CD14-positive monocyte (primary cell): ENCODE data around the gene LRRC8E. TPM values are rescaled to one million over a fixed set of nuclear protein-coding genes. Genes with fewer than 3 reads are reported as not detected.

Experiments
- DNase-seq, 3 donors: peaks; one replicate each; pipeline ENCODE4 v3.0.0-alpha.2; 2011 to 2022
- H2AFZ ChIP-seq: 2 replicates; pipeline ENCODE4 v1.6.0; 2012; ENCODE audit warnings: mild to moderate bottlenecking, low read depth, low read length, inconsistent platforms; ENCODE audit not compliant: insufficient read depth, poor library complexity, severe bottlenecking
- H3K27ac ChIP-seq, 2 donors: 1 replicate in 1 of 2; 2 replicates in 1 of 2; pipeline ENCODE4 v1.5.1; 2012 to 2013; ENCODE audit warnings: low read length in 2 of 2, control low read depth in 1 of 2, inconsistent platforms in 1 of 2, low read depth in 1 of 2, mild to moderate bottlenecking in 1 of 2
- H3K27me3 ChIP-seq, 2 donors: one replicate each; pipeline versions ENCODE4 v1.6.0 to v1.6.1; 2011 to 2013; ENCODE audit warnings: low read length in 2 of 2; ENCODE audit not compliant: control insufficient read depth in 2 of 2, insufficient read depth in 2 of 2
- H3K36me3 ChIP-seq, 2 donors: replicated peaks in 1 of 2; 1 replicate in 1 of 2; 2 replicates in 1 of 2; pipeline versions ENCODE4 v1.5.1 to v1.6.1; 2012 to 2013; ENCODE audit warnings: low read length in 2 of 2, control low read depth in 1 of 2, inconsistent platforms in 1 of 2, mild to moderate bottlenecking in 1 of 2; ENCODE audit not compliant: insufficient read depth in 2 of 2, control insufficient read depth in 1 of 2
- H3K4me1 ChIP-seq, 2 donors: 1 replicate in 1 of 2; 2 replicates in 1 of 2; pipeline versions ENCODE4 v1.5.1 to v1.6.1; 2012 to 2013; ENCODE audit warnings: low read length in 2 of 2, control low read depth in 1 of 2, inconsistent platforms in 1 of 2, mild to moderate bottlenecking in 1 of 2, moderate library complexity in 1 of 2; ENCODE audit not compliant: insufficient read depth in 2 of 2, control insufficient read depth in 1 of 2
- H3K4me2 ChIP-seq: replicated peaks from 2 replicates; pipeline ENCODE3; 2012; ENCODE audit warnings: low read length, moderate library complexity, mild to moderate bottlenecking; ENCODE audit not compliant: poor library complexity, severe bottlenecking; ENCODE audit errors: extremely low read depth
- H3K4me3 ChIP-seq, 3 experiments: fragments of 200-600 bp in 1 of 3; sonication (generic) in 1 of 3; replicated peaks in 1 of 3; 1 replicate in 2 of 3; 2 replicates in 1 of 3; pipeline ENCODE4 v1.5.1; 2011 to 2013; ENCODE audit warnings: low read length in 3 of 3, mild to moderate bottlenecking in 3 of 3, control low read depth in 2 of 3, low read depth in 2 of 3, inconsistent platforms in 1 of 3, moderate library complexity in 1 of 3
- H3K79me2 ChIP-seq: 2 replicates; pipeline ENCODE4 v1.6.0; 2012; ENCODE audit warnings: mild to moderate bottlenecking, control low read depth, inconsistent platforms, low read length, moderate library complexity; ENCODE audit not compliant: insufficient read depth
- H3K9ac ChIP-seq: 2 replicates; pipeline ENCODE4 v1.6.0; 2017; ENCODE audit warnings: low read length, mild to moderate bottlenecking; ENCODE audit not compliant: insufficient read depth, poor library complexity, severe bottlenecking
- H3K9me3 ChIP-seq, 2 donors: replicated peaks in 1 of 2; 1 replicate in 1 of 2; 2 replicates in 1 of 2; pipeline versions ENCODE4 v1.5.1 to v1.6.1; 2012 to 2013; ENCODE audit warnings: low read length in 2 of 2, control low read depth in 1 of 2; ENCODE audit not compliant: control insufficient read depth in 1 of 2, insufficient read depth in 1 of 2
- H4K20me1 ChIP-seq: 2 replicates; pipeline ENCODE4 v1.6.0; 2012; ENCODE audit warnings: mild to moderate bottlenecking, low read length, control low read depth, moderate library complexity; ENCODE audit not compliant: insufficient read depth
- H3K27ac Mint-ChIP-seq, 7 donors: one replicate each; pipeline ENCODE4 v1.8.0; 2020; ENCODE audit warnings: mild to moderate bottlenecking in 7 of 7, mixed read lengths in 7 of 7, moderate library complexity in 6 of 7, inconsistent platforms in 2 of 7
- H3K27me3 Mint-ChIP-seq, 3 donors: one replicate each; pipeline ENCODE4 v1.8.0; 2021 to 2022; ENCODE audit warnings: low read depth in 3 of 3, mild to moderate bottlenecking in 3 of 3, mixed read lengths in 3 of 3, moderate library complexity in 3 of 3, inconsistent platforms in 1 of 3
- H3K36me3 Mint-ChIP-seq, 2 donors: one replicate each; pipeline ENCODE4 v1.8.0; 2020; ENCODE audit warnings: mixed read lengths in 2 of 2, inconsistent platforms in 1 of 2, mild to moderate bottlenecking in 1 of 2
- H3K4me1 Mint-ChIP-seq: one replicate; pipeline ENCODE4 v1.8.0; 2020; ENCODE audit warnings: mild to moderate bottlenecking, mixed read lengths
- H3K4me3 Mint-ChIP-seq, 2 donors: one replicate each; pipeline ENCODE4 v1.8.0; 2020; ENCODE audit warnings: mild to moderate bottlenecking in 2 of 2, mixed read lengths in 2 of 2, moderate library complexity in 1 of 2
- H3K9me3 Mint-ChIP-seq, 7 donors: one replicate each; pipeline ENCODE4 v1.8.0; 2020 to 2022; ENCODE audit warnings: mixed read lengths in 7 of 7, mild to moderate bottlenecking in 6 of 7, moderate library complexity in 6 of 7, inconsistent platforms in 2 of 7
- WGBS: methylation state at CpG from one replicate; pipeline ENCODE4 v1.1.5; 2013; ENCODE audit warnings: missing lambda C conversion rate; ENCODE audit not compliant: insufficient coverage; 5-methylcytosine and 5-hydroxymethylcytosine counted together
- intact Hi-C, 2 donors: fragments of 100-400 bp; cut with micrococcal nuclease; formaldehyde crosslinking; loops; one replicate each; pipeline versions ENCODE4 v1.15.0 to v1.15.1; 2023
- polyA plus RNA-seq, 3 donors: library from polyadenylated mRNA; depleted of rRNA in 1 of 3; unstranded in 2 of 3; stranded (reverse) in 1 of 3; fragments of 300-500 nt in 2 of 3; fragments of >200 nt in 1 of 3; fragmentation: Illumina TruSeq in 2 of 3; gene quantifications; 1 replicate in 2 of 3; 2 replicates in 1 of 3; pipeline ENCODE4 v1.2.3, GENCODE V29; 2012 to 2021
- TF ChIP-seq, protein P1 (sequence below): fragments of 200-600 bp; IDR thresholded peaks from one replicate; pipeline ENCODE4 v1.8.0; 2022; ENCODE audit warnings: antibody characterized with exemption, mild to moderate bottlenecking

LRRC8E gene
- polyA plus RNA-seq, 3 donors: not detected

DNA sequence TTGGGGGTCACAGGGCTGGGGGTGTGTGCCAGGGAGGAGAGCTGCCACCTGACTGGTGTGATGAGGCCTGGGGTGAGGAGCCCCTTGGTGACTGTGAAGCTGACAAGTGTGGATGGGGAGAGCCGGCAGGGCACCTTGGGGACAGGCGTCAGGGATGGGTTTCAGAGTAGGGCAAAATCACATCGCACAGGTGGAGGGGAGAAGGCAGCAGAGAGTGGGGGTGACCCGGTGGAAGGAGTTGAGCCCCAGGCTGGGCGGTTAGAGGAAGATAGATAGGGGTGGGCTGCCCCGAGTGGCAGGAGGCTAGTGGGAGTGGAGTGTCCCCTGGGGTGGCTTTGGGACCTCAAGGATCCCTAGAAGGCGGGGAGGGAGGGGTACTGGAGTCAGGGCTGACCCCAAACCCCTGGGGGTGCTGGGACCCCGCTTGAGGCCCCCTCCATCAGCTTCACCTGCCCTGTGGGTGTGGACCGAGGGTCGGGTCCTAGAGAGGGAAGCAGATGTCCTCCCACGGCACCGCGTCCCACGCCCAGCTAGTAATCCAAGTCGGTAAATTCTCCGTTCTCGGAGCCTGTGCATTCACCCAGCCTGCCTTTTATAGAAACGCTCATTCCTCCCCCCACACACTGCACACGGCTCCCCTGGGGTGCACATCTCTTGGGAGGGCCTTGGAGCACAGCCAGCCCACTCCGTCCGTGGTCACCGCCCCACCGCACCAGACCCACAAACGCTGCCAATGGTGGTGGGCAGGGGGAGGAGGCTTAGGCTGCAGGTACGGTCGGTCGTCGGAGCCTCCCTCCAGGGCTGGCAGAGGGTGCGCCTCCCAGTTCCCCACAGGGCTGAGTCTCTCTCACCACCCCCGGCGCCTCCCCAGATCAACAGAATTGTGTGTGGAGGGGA is 35.2 kb downstream of the LRRC8E start:
- Histone ChIP-seq H3K4me3 (no peak overlapping the region), H3K9me3 (peaks cover 0 to 5% of the 10 kb centered on the region in 2 donors), H3K9ac (no peak overlapping the region), H2AFZ (no peak overlapping the region), H3K4me2 (no peak overlapping the region), H4K20me1 (peaks cover 7% of the 10 kb centered on the region), H3K27ac (no peak overlapping the region), H3K4me1 (peaks cover 29 to 46% of the 10 kb centered on the region in 2 donors), H3K36me3 (peaks cover 12 to 15% of the 10 kb centered on the region in 2 donors), H3K79me2 (no peaks in the 10 kb centered on the region), H3K27me3 (peaks cover 5 to 11% of the 10 kb centered on the region in 2 donors)
- intact Hi-C loops: loop anchor here (5.0 to 10.0 kb wide), 3 partner anchors 51 to 1891 kb away; partner anchors contain the start of genes FBXL12 (in 1 of the 2) and PRR36 (in 1 of the 2)
- H3K9me3 Mint-ChIP-seq: peaks cover 0 to 8% (median 4%) of the 10 kb centered on the region in 7 donors
- WGBS: 91% methylated on average over 21 of the region's 31 CpGs
- H3K27ac Mint-ChIP-seq: peak overlapping the region in 1 of 7 donors; percentile 46
- peaks cover 19% of the 10 kb centered on the region in 2 donors for H3K36me3 Mint-ChIP-seq
- H3K4me3 Mint-ChIP-seq: no peak overlapping the region
- TF ChIP-seq, protein P1, sequence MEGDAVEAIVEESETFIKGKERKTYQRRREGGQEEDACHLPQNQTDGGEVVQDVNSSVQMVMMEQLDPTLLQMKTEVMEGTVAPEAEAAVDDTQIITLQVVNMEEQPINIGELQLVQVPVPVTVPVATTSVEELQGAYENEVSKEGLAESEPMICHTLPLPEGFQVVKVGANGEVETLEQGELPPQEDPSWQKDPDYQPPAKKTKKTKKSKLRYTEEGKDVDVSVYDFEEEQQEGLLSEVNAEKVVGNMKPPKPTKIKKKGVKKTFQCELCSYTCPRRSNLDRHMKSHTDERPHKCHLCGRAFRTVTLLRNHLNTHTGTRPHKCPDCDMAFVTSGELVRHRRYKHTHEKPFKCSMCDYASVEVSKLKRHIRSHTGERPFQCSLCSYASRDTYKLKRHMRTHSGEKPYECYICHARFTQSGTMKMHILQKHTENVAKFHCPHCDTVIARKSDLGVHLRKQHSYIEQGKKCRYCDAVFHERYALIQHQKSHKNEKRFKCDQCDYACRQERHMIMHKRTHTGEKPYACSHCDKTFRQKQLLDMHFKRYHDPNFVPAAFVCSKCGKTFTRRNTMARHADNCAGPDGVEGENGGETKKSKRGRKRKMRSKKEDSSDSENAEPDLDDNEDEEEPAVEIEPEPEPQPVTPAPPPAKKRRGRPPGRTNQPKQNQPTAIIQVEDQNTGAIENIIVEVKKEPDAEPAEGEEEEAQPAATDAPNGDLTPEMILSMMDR: no peak
- peaks cover 32% of the 10 kb centered on the region for H3K4me1 Mint-ChIP-seq
- peaks cover 25 to 35% (median 28%) of the 10 kb centered on the region in 3 donors for H3K27me3 Mint-ChIP-seq
- DNase-seq: no peak

DNA sequence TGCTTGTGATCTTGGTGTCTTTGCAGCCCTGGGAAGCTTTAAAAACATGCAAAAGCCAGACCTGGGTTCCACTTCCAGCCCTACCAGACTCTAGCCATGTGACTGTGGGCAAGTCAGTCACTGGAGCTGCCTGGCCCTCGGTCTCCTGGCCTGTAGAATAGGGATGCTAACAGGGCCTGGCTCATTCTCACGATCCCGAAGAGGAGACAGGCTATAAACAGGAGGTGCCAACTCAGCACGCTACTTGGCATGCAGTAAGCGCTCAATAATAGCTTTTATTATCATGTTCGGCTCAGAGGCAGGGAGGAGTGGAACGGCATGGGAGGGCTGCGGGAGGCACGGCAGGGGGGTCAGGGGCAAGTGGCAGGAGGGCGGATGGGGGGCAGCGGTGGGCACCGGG is 35.9 kb downstream of the LRRC8E start:
- Histone ChIP-seq H4K20me1 (peaks cover 7% of the 10 kb centered on the region), H3K4me1 (peaks cover 26 to 39% of the 10 kb centered on the region in 2 donors), H3K9ac (no peak overlapping the region), H3K36me3 (peaks cover 12 to 15% of the 10 kb centered on the region in 2 donors), H2AFZ (no peak overlapping the region), H3K27ac (no peak overlapping the region), H3K27me3 (peaks cover 0 to 4% of the 10 kb centered on the region in 2 donors), H3K79me2 (no peaks in the 10 kb centered on the region), H3K4me2 (no peak overlapping the region), H3K4me3 (no peak overlapping the region), H3K9me3 (no peaks in the 10 kb centered on the region)
- Mint-ChIP-seq H3K36me3 (peaks cover 19% of the 10 kb centered on the region in 2 donors), H3K27ac (no peak overlapping the region), H3K4me3 (peak overlapping the region; percentile 34 to 68), H3K27me3 (peaks cover 19 to 28% (median 21%) of the 10 kb centered on the region in 3 donors), H3K4me1 (peaks cover 29% of the 10 kb centered on the region), H3K9me3 (peaks cover 0 to 4% (median 2%) of the 10 kb centered on the region in 7 donors)
- no peak for DNase-seq
- intact Hi-C loops: loop anchor here (5.0 to 10.0 kb wide), 3 partner anchors 52 to 1891 kb away; partner anchors contain the start of genes FBXL12 (in 1 of the 2) and PRR36 (in 1 of the 2)
- WGBS: 88% methylated on average over 12 of the region's 12 CpGs
- TF ChIP-seq, protein P1: no peak
